Small intestine (tissue), 7 donors: ENCODE results near the gene IYD. TPM values are rescaled to one million over a fixed set of nuclear protein-coding genes. Genes with fewer than 3 reads are reported as not detected.

ENCODE experiments used
- DNase-seq, 2 donors: peaks; one replicate each; pipeline versions ENCODE4 v3.0.0 to v3.0.0-alpha.2; 2013
- FAIRE-seq: peaks from 2 replicates; lab custom pipeline; 2012; peaks lifted over from hg19 to GRCh38; lab: Jason Lieb, UNC
- H3K27ac ChIP-seq, 3 donors: one replicate each; pipeline ENCODE4 v1.5.1; 2013; ENCODE audit warnings: low read length in 2 of 3, mild to moderate bottlenecking in 2 of 3, control low read depth in 1 of 3, inconsistent platforms in 1 of 3, low read depth in 1 of 3, moderate library complexity in 1 of 3
- H3K27me3 ChIP-seq, 3 donors: one replicate each; pipeline ENCODE4 v1.6.1; 2013; ENCODE audit warnings: low read length in 3 of 3, inconsistent platforms in 1 of 3; ENCODE audit not compliant: control insufficient read depth in 3 of 3, insufficient read depth in 3 of 3
- H3K36me3 ChIP-seq, 3 donors: one replicate each; pipeline ENCODE4 v1.6.1; 2013; ENCODE audit warnings: low read length in 3 of 3, inconsistent platforms in 1 of 3, low read depth in 1 of 3, mild to moderate bottlenecking in 1 of 3, moderate library complexity in 1 of 3; ENCODE audit not compliant: control insufficient read depth in 3 of 3, insufficient read depth in 2 of 3
- H3K4me1 ChIP-seq, 3 donors: one replicate each; pipeline ENCODE4 v1.6.1; 2013; ENCODE audit warnings: low read length in 2 of 3, inconsistent platforms in 1 of 3, low read depth in 1 of 3, mild to moderate bottlenecking in 1 of 3, moderate library complexity in 1 of 3; ENCODE audit not compliant: control insufficient read depth in 3 of 3, insufficient read depth in 2 of 3
- H3K4me3 ChIP-seq, 3 donors: one replicate each; pipeline ENCODE4 v1.5.1; 2013; ENCODE audit warnings: low read length in 3 of 3, control low read depth in 1 of 3, inconsistent platforms in 1 of 3, low read depth in 1 of 3, mild to moderate bottlenecking in 1 of 3, moderate library complexity in 1 of 3
- H3K9me3 ChIP-seq, 2 donors: one replicate each; pipeline ENCODE4 v1.6.1; 2013; ENCODE audit warnings: low read depth in 1 of 2, low read length in 1 of 2; ENCODE audit not compliant: control insufficient read depth in 2 of 2, insufficient read depth in 1 of 2
- WGBS, 3 donors: extraction: QIAGEN DNeasy Blood & Tissue Kit; methylation state at CpG; one replicate each; pipeline ENCODE4 v1.1.7; 2013; 5-methylcytosine and 5-hydroxymethylcytosine counted together
- polyA plus RNA-seq, 4 donors: library from polyadenylated mRNA; stranded (reverse) in 3 of 4; unstranded in 1 of 4; fragments of 200-250 nt in 3 of 4; fragments of 120-200 nt in 1 of 4; gene quantifications; one replicate each; pipeline versions ENCODE4 v1.2.1 to v1.2.3, GENCODE V29; 2013
- donor health status: healthy with polysubstance abuse.
- donor health status: control.
- donor health status: control.
- donor health status: Bipolar disorder and iron deficiency.
- donor health status: healthy.

Gene IYD
- polyA plus RNA-seq, 4 donors, result 5.3 to 17.1 (median 8.2) TPM

GRCh38 chr6:150417899-150418826, 49.4 kb downstream of the IYD start:
- H3K4me3 ChIP-seq, result peak overlapping the region in 2 of 3 donors; percentile 19 to 26
- no peaks in the 10 kb centered on the region for H3K27me3 ChIP-seq
- DNase-seq (peak; percentile 76 to 84), FAIRE-seq (no peak)
- H3K36me3 ChIP-seq, result no peaks in the 10 kb centered on the region
- peak overlapping the region in 2 of 3 donors; percentile 32 to 47 for H3K27ac ChIP-seq
- H3K9me3 ChIP-seq, result no peaks in the 10 kb centered on the region
- 7 to 9% (median 9%) methylated on average over 12 of the region's 12 CpGs for WGBS, 3 donors
- peaks cover 0 to 3% (median 3%) of the 10 kb centered on the region in 3 donors for H3K4me1 ChIP-seq

- peak overlapping the region; percentile 19 to 37 (median 26) for H3K4me3 ChIP-seq
- H3K27ac ChIP-seq, result peak overlapping the region in 2 of 3 donors; percentile 32 to 47
- FAIRE-seq, result no peak
- 4 to 6% (median 5%) methylated on average over 23 of the region's 23 CpGs for WGBS, 3 donors
- H3K9me3 ChIP-seq, result no peaks in the 10 kb centered on the region
- H3K36me3 ChIP-seq, result no peaks in the 10 kb centered on the region
- no peaks in the 10 kb centered on the region for H3K27me3 ChIP-seq
- peak; percentile 74 to 78 for DNase-seq
- peaks cover 0 to 3% (median 3%) of the 10 kb centered on the region in 3 donors for H3K4me1 ChIP-seq
These were observed 50.2 kb downstream of the IYD start for GRCh38 chr6:150418827-150419594.

DNA sequence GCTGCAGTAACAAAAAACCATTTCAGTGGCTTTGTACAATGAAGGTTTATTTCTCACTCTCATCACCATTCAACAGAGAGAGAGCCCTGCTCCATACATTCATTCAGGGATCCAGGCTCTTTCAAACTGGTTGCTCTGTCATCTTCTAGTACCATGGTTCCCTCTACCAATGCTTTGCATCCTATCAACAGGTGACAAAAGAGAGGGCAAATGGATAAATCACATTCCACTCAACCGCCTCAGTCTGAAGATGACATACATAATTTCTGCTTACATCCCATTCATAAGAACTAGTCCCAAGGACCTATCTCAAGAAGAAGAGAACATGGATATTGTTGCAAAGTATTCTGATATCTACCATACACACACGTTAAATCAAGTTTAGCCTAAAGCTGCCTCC, 51.6 kb downstream of the IYD start:
- no peak for FAIRE-seq
- H3K4me3 ChIP-seq, result no peak overlapping the region

DNA sequence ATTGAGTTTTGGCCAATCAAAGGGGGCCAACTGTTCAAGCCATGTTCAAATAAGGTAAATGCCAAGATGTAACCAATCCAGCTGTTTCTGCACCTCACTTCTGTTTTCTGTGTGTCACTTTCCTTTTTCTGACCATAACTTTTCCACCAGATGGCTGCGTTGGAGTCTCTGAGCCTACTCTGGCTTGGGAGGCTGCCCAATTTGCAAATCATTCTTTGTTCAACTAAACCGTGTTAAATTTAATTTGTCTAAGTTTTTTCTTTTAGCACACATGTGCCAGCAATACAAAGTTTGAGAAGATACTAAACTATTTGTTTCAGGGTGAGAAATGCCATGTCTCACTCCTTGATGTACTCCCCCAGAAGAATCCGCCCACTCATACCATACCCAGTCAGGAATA, 52.1 kb downstream of the IYD start:
- 75 to 89% (median 88%) methylated on average over 3 of the region's 3 CpGs for WGBS, 3 donors
- Histone ChIP-seq H3K9me3 (no peaks in the 10 kb centered on the region), H3K27me3 (no peaks in the 10 kb centered on the region), H3K4me3 (no peak overlapping the region), H3K36me3 (no peaks in the 10 kb centered on the region), H3K27ac (no peak overlapping the region), H3K4me1 (peaks cover 0 to 3% (median 3%) of the 10 kb centered on the region in 3 donors)
- FAIRE-seq (no peak), DNase-seq (no peak)

More for the DNA sequence above, 51.6 kb downstream of the IYD start:
- no peaks in the 10 kb centered on the region for H3K36me3 ChIP-seq
- DNase-seq, result no peak
- 97 to 98% (median 98%) methylated on average over 2 of the region's 2 CpGs for WGBS, 3 donors
- H3K9me3 ChIP-seq, result no peaks in the 10 kb centered on the region
- no peaks in the 10 kb centered on the region for H3K27me3 ChIP-seq
- H3K27ac ChIP-seq, result no peak overlapping the region
- peaks cover 0 to 3% (median 3%) of the 10 kb centered on the region in 3 donors for H3K4me1 ChIP-seq

- 94 to 96% (median 95%) methylated on average over 8 of the region's 8 CpGs for WGBS, 3 donors
- FAIRE-seq, result no peak
These were observed 56.7 kb downstream of the IYD start for GRCh38 chr6:150425508-150425907.

DNA sequence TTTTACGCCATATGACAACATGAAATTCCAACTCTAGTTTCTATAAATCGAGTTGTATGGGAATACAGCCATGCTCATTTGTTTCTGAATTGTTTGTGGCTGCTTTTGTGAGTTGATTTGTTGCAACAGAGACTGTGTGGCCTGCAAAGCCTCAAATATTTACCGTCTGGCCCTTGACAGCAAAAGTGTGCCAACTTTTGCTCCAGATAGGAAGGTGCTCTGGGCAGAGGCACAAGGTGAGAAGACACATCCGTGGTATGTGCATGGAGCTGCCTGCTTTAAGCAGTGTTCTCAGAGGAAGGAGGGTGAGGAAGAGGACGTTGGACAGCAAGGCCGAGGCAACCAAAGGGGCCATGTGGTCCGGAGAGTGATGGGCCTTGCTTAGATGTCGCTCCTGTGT, 57.4 kb downstream of the IYD start:
- no peak overlapping the region for H3K27ac ChIP-seq
- H3K4me1 ChIP-seq, result no peaks in the 10 kb centered on the region
- no peaks in the 10 kb centered on the region for H3K27me3 ChIP-seq
- H3K4me3 ChIP-seq, result no peak overlapping the region
- H3K36me3 ChIP-seq, result no peaks in the 10 kb centered on the region
- DNase-seq (no peak), FAIRE-seq (no peak)
- no peaks in the 10 kb centered on the region for H3K9me3 ChIP-seq
- WGBS, 3 donors, result 75 to 83% (median 79%) methylated on average over 8 of the region's 8 CpGs

More at GRCh38 chr6:150425508-150425907, 56.7 kb downstream of the IYD start:
- Histone ChIP-seq H3K4me3 (no peak overlapping the region), H3K4me1 (no peaks in the 10 kb centered on the region), H3K27me3 (no peaks in the 10 kb centered on the region), H3K27ac (no peak overlapping the region), H3K9me3 (no peaks in the 10 kb centered on the region), H3K36me3 (no peaks in the 10 kb centered on the region)
- no peak for DNase-seq

DNA sequence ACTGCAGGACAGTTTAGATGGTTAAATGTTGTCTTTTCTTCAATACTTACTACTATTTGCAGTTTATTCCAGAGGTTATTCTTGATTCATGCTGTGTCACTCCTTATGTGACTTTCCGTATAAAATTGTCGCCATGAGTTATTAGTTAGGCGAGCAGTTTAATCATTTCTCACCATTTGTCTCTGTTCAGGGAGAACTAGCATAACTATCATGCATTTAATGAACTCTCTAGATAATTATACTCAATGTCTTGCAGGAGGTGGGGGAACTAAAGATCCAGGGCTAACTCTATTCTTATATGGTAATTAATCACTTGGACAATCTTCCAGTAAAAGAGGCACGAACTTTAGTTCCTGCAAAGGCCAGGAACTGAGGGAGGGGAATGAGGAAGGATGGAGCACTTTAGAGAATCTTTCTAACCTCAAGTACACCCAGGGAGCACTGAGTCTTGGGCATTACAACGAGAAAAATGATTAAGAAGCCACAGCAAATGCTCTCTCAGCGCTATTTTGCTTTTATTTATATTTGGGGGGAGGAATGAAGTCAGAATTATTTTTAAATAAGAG, 58.3 kb downstream of the IYD start:
- FAIRE-seq (no peak), DNase-seq (no peak)
- Histone ChIP-seq H3K4me1 (no peaks in the 10 kb centered on the region), H3K27ac (no peak overlapping the region), H3K9me3 (no peaks in the 10 kb centered on the region), H3K4me3 (no peak overlapping the region), H3K36me3 (no peaks in the 10 kb centered on the region), H3K27me3 (no peaks in the 10 kb centered on the region)
- 71 to 88% (median 78%) methylated on average over 6 of the region's 6 CpGs for WGBS, 3 donors

GRCh38 chr6:150427843-150428242, 59.0 kb downstream of the IYD start:
- H3K4me3 ChIP-seq, result no peak overlapping the region
- H3K27me3 ChIP-seq, result no peaks in the 10 kb centered on the region
- FAIRE-seq (no peak), DNase-seq (no peak)
- H3K36me3 ChIP-seq, result no peaks in the 10 kb centered on the region
- no peaks in the 10 kb centered on the region for H3K9me3 ChIP-seq
- WGBS, 3 donors, result 78 to 87% (median 82%) methylated on average over 2 of the region's 2 CpGs
- no peaks in the 10 kb centered on the region for H3K4me1 ChIP-seq
- no peak overlapping the region for H3K27ac ChIP-seq
